Caco-2 (cell line): ENCODE data around the gene BPIFB2. TPM values are rescaled to one million over a fixed set of nuclear protein-coding genes. Genes with fewer than 3 reads are reported as not detected.

Source experiments
- BruUV-seq: library from RNA; stranded (reverse); fragments of 400-500 nt; replicated peaks from 2 replicates; lab custom pipeline; 2021; lab: Mats Ljungman, UMichigan
- CTCF ChIA-PET: fragments of 300-600 bp; sonication (Branson Sonifier 250); formaldehyde crosslinking; loops from one replicate; lab custom pipeline; 2022; ENCODE audit warnings: antibody characterized with exemption; lab: Charles Lee
- POLR2A ChIA-PET: fragments of 300-600 bp; sonication (Branson Sonifier 250); formaldehyde crosslinking; loops from one replicate; lab custom pipeline; 2022; ENCODE audit warnings: antibody characterized with exemption; lab: Charles Lee
- DNase-seq, 2 experiments: peaks; one replicate each; pipeline versions ENCODE4 v3.0.0 to v3.0.0-alpha.2; 2020 to 2022
- H3K27me3 ChIP-seq: replicated peaks from 2 replicates; pipeline ENCODE4 v1.6.0; 2011; ENCODE audit warnings: low read length; ENCODE audit not compliant: control insufficient read depth, insufficient read depth
- H3K36me3 ChIP-seq: 2 replicates; pipeline ENCODE4 v1.5.1; 2011; ENCODE audit warnings: low read length; ENCODE audit not compliant: control insufficient read depth, insufficient read depth
- H3K4me1 ChIP-seq: fragments of 250-450 bp; sonication (Bioruptor Pico); 2 replicates; pipeline ENCODE4 v1.5.1; 2020; ENCODE audit warnings: mild to moderate bottlenecking
- H3K4me3 ChIP-seq: 2 replicates; pipeline ENCODE4 v1.5.1; 2011; ENCODE audit warnings: low read depth, mild to moderate bottlenecking, control low read depth, low read length
- H3K9me3 ChIP-seq: fragments of 250-450 bp; sonication (Bioruptor Pico); 2 replicates; pipeline ENCODE4 v1.5.1; 2020; ENCODE audit warnings: mild to moderate bottlenecking, moderate library complexity
- H3K27ac Mint-ChIP-seq: one replicate; pipeline ENCODE4 v1.8.0; 2022; ENCODE audit warnings: mixed read lengths; ENCODE audit not compliant: unreplicated experiment
- H3K27me3 Mint-ChIP-seq: one replicate; pipeline ENCODE4 v1.8.0; 2022; ENCODE audit warnings: mixed read lengths; ENCODE audit not compliant: insufficient read depth, unreplicated experiment
- H3K36me3 Mint-ChIP-seq: one replicate; pipeline ENCODE4 v1.8.0; 2022; ENCODE audit warnings: mild to moderate bottlenecking, mixed read lengths; ENCODE audit not compliant: insufficient read depth, unreplicated experiment
- H3K4me1 Mint-ChIP-seq: one replicate; pipeline ENCODE4 v1.8.0; 2022; ENCODE audit warnings: low read depth, mixed read lengths; ENCODE audit not compliant: unreplicated experiment
- H3K4me3 Mint-ChIP-seq: one replicate; pipeline ENCODE4 v1.8.0; 2022; ENCODE audit warnings: mild to moderate bottlenecking, moderate library complexity, mixed read lengths; ENCODE audit not compliant: unreplicated experiment
- H3K9me3 Mint-ChIP-seq: one replicate; pipeline ENCODE4 v1.8.0; 2022; ENCODE audit warnings: mixed read lengths; ENCODE audit not compliant: unreplicated experiment
- CTCF ChIP-seq, 2 experiments: fragments of 200-600 bp in 1 of 2; IDR thresholded peaks; 1 replicate in 1 of 2; 2 replicates in 1 of 2; pipeline versions ENCODE4 v1.5.1 to v1.8.0; 2011 to 2022; ENCODE audit warnings: antibody characterized with exemption in 1 of 2, control low read depth in 1 of 2, inconsistent platforms in 1 of 2, low read depth in 1 of 2, low read length in 1 of 2, mild to moderate bottlenecking in 1 of 2, moderate library complexity in 1 of 2; ENCODE audit not compliant: insufficient read depth in 1 of 2, severe bottlenecking in 1 of 2, unreplicated experiment in 1 of 2
- intact Hi-C: fragments of 100-400 bp; cut with micrococcal nuclease; formaldehyde crosslinking; loops from one replicate; pipeline ENCODE4 v1.10.0; 2022; ENCODE audit not compliant: unreplicated experiment
- total RNA-seq: library from RNA; stranded (reverse); gene quantifications from 2 replicates; pipeline ENCODE4 v1.2.3, GENCODE V29; 2022

BPIFB2 gene
- total RNA-seq, 1 experiment from 2014 or later = not detected

GRCh38 chr20:33059741-33060390 is 52.4 kb downstream of the BPIFB2 start:
- BruUV-seq = no TSS peak
- intact Hi-C loops = no loop called here
- no peak overlapping the region for H3K27ac Mint-ChIP-seq
- H3K27me3 ChIP-seq = no peaks in the 10 kb centered on the region; the same call in 1 of the 2 replicates
- H3K4me1 ChIP-seq = no peaks in the 10 kb centered on the region
- TF ChIP-seq CTCF (IDR thresholded peaks at IDR 0.05; ENCODE audit: insufficient read depth in 1 of 2, low read depth in 1 of 2, low read length in 1 of 2, severe bottlenecking in 1 of 2, unreplicated experiment in 1 of 2) = no peak
- H3K27me3 Mint-ChIP-seq = peaks cover 16% of the 10 kb centered on the region
- no peak for DNase-seq
- no peaks in the 10 kb centered on the region for H3K4me1 Mint-ChIP-seq
- no peaks in the 10 kb centered on the region for H3K9me3 Mint-ChIP-seq
- no peak overlapping the region for H3K4me3 Mint-ChIP-seq
- no peak overlapping the region for H3K4me3 ChIP-seq
- no peaks in the 10 kb centered on the region for H3K36me3 ChIP-seq
- ChIA-PET CTCF (no interaction called here), POLR2A (no interaction called here)
- no peaks in the 10 kb centered on the region for H3K36me3 Mint-ChIP-seq
- no peaks in the 10 kb centered on the region for H3K9me3 ChIP-seq

DNA sequence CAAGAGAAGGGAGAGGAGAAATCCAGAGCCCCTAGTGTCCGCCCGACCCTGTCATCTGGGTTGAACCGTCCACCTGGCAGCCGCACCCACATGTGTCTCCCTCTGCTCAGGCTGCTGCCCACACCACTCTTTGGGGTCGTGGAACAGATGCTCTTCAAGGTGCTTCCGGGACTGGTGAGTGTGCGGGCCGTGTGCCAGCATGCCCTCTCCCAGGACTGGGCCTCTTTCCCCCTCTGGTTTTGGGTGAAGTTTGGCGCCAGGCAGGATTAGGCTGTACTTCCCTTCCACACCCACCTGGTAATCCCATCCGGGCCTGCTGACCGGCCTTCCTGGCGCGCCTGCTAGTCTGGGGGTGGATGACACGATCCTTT is 54.1 kb downstream of the BPIFB2 start:
- peaks cover 16% of the 10 kb centered on the region for H3K27me3 Mint-ChIP-seq
- CTCF ChIA-PET = interaction anchor here (1.5 kb wide), 1 partner anchor 10 kb away, joined by 4 read pairs; no protein-coding TSS in a partner anchor
- intact Hi-C loops = no loop called here

More for the DNA sequence above, 54.1 kb downstream of the BPIFB2 start:
- no peak overlapping the region for H3K4me3 ChIP-seq
- H3K9me3 ChIP-seq = no peaks in the 10 kb centered on the region
- no peaks in the 10 kb centered on the region for H3K4me1 Mint-ChIP-seq
- H3K27ac Mint-ChIP-seq = no peak overlapping the region
- no peak for DNase-seq
- H3K4me3 Mint-ChIP-seq = no peak overlapping the region
- no peaks in the 10 kb centered on the region for H3K36me3 Mint-ChIP-seq
- no peak for TF ChIP-seq CTCF (IDR thresholded peaks at IDR 0.05; ENCODE audit: insufficient read depth in 1 of 2, low read depth in 1 of 2, low read length in 1 of 2, severe bottlenecking in 1 of 2, unreplicated experiment in 1 of 2)
- H3K27me3 ChIP-seq = no peaks in the 10 kb centered on the region; the same call in 1 of the 2 replicates
- H3K9me3 Mint-ChIP-seq = no peaks in the 10 kb centered on the region
- no peaks in the 10 kb centered on the region for H3K4me1 ChIP-seq
- no peaks in the 10 kb centered on the region for H3K36me3 ChIP-seq
- POLR2A ChIA-PET = no interaction called here
- no TSS peak for BruUV-seq
